ENCODE data around the gene DHRS7.
A peak's percentile ranks its signal among the peaks of the same experiment; 100 is the strongest.

- TF ChIP-seq CTCF (IDR thresholded peaks at IDR 0.05) = peak in 1 of 6 experiments; percentile 4
- TF ChIP-seq POLR2A (IDR thresholded peaks at IDR 0.05) = peak in 1 of 2 donors; percentile 53
Observed at GRCh38 chr14:60166142-60166541, 944 bp upstream of the DHRS7 start.
